Measurements from ENCODE around the gene RIPK4.

DNA sequence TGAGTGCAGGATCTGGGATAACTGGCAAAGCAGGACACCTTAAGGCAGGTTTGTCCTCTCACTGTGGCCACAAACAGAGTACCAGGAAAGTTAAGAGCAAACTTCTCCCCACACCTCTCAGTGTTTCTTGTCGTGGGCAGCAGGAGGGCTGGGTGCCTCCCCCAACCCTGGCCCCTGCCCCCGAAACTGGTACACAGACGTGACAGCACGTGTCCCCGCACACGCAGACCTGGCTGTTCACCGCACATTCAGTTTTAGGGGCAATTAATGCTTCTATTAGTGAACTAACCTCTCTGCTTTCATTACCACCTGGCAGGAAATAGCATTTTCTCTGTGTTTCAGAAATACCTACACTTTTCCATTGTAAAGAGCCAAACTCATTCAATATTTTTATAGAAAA is 32.9 kb upstream of the RIPK4 start:
- TF ChIP-seq BHLHE40 (IDR thresholded peaks at IDR 0.05; ENCODE audit: borderline replicate concordance) (no peak), SUZ12 (IDR thresholded peaks at IDR 0.05) (no peak), FOXM1 (IDR thresholded peaks at IDR 0.05; ENCODE audit: borderline replicate concordance) (no peak), TARDBP (IDR thresholded peaks at IDR 0.05) (no peak), ELF4 (IDR thresholded peaks at IDR 0.05) (no peak), FOXK2 (IDR thresholded peaks at IDR 0.05) (no peak)

Data from HEK293T (cell line).